Gastrocnemius medialis (tissue), 4 donors: ENCODE measurements around the gene MPDU1. TPM values are rescaled to one million over a fixed set of nuclear protein-coding genes. Genes with fewer than 3 reads are reported as not detected.

Source experiments
- ATAC-seq, 2 donors: fragments of 150-250 bp; one replicate each; pipeline ENCODE4 v1.9.1; 2016
- DNase-seq, 2 donors: peaks; one replicate each; pipeline ENCODE4 v3.0.0-alpha.2; 2019
- H3K27ac ChIP-seq, 4 donors: fragments of 200-600 bp; sonication (generic); 1 replicate in 1 of 4; 2 replicates in 3 of 4; pipeline ENCODE4 v1.5.1; 2016 to 2018; ENCODE audit warnings: mild to moderate bottlenecking in 2 of 4, moderate library complexity in 1 of 4
- H3K27me3 ChIP-seq, 3 donors: fragments of 200-600 bp; sonication (generic) in 2 of 3; 1 replicate in 1 of 3; 2 replicates in 2 of 3; pipeline versions ENCODE4 v1.5.1 to v1.6.0; 2016 to 2019; ENCODE audit warnings: mild to moderate bottlenecking in 1 of 3, moderate library complexity in 1 of 3
- H3K36me3 ChIP-seq, 2 donors: fragments of 200-600 bp; sonication (generic) in 1 of 2; one replicate each; pipeline ENCODE4 v1.5.1; 2017 to 2018
- H3K4me1 ChIP-seq, 2 donors: fragments of 200-600 bp; sonication (generic) in 1 of 2; one replicate each; pipeline ENCODE4 v1.5.1; 2016 to 2017; ENCODE audit warnings: mild to moderate bottlenecking in 2 of 2
- H3K4me3 ChIP-seq, 4 donors: fragments of 200-600 bp; sonication (generic) in 3 of 4; 1 replicate in 1 of 4; 2 replicates in 3 of 4; pipeline ENCODE4 v1.5.1; 2016 to 2019; ENCODE audit warnings: mild to moderate bottlenecking in 2 of 4
- H3K9me3 ChIP-seq, 3 donors: fragments of 200-600 bp; sonication (generic) in 2 of 3; 1 replicate in 1 of 3; 2 replicates in 2 of 3; pipeline ENCODE4 v1.5.1; 2016 to 2019
- POLR2A ChIP-seq, 2 donors: fragments of 450-650 bp; IDR thresholded peaks; one replicate each; pipeline ENCODE4 v1.6.1; 2017; ENCODE audit warnings: antibody characterized with exemption in 2 of 2, mild to moderate bottlenecking in 2 of 2, moderate library complexity in 2 of 2
- in situ Hi-C, 4 donors: fragments of 200-750 bp; cut with MboI; loops; one replicate each; pipeline versions ENCODE4 v1.15.0 to v1.8.0; 2017; ENCODE audit warnings: low sequenced_read_pairs in 4 of 4
- intact Hi-C: fragments of 100-400 bp; cut with DNase I; formaldehyde crosslinking; loops from one replicate; pipeline ENCODE4 v1.15.1; 2023; ENCODE audit warnings: low total_unique reads
- total RNA-seq, 4 donors: library from RNA; depleted of rRNA; stranded (reverse); fragments of >200 nt; gene quantifications; one replicate each; pipeline versions ENCODE4 v1.1.0 to v1.2.3, GENCODE V29; 2016
- TF ChIP-seq, protein P1 (sequence below), 5 experiments: fragments of 450-650 bp in 3 of 5; fragments of 200-600 bp in 2 of 5; sonication (generic) in 2 of 5; IDR thresholded peaks in 4 of 5; conservative IDR thresholded peaks in 1 of 5; 1 replicate in 4 of 5; 2 replicates in 1 of 5; pipeline ENCODE4 v1.5.1; 2016 to 2019; ENCODE audit warnings: antibody characterized with exemption in 5 of 5, mild to moderate bottlenecking in 3 of 5, moderate library complexity in 3 of 5

Gene MPDU1
- total RNA-seq, 4 donors from 2014 or later, result 55.9 to 157 (median 101) TPM

DNA sequence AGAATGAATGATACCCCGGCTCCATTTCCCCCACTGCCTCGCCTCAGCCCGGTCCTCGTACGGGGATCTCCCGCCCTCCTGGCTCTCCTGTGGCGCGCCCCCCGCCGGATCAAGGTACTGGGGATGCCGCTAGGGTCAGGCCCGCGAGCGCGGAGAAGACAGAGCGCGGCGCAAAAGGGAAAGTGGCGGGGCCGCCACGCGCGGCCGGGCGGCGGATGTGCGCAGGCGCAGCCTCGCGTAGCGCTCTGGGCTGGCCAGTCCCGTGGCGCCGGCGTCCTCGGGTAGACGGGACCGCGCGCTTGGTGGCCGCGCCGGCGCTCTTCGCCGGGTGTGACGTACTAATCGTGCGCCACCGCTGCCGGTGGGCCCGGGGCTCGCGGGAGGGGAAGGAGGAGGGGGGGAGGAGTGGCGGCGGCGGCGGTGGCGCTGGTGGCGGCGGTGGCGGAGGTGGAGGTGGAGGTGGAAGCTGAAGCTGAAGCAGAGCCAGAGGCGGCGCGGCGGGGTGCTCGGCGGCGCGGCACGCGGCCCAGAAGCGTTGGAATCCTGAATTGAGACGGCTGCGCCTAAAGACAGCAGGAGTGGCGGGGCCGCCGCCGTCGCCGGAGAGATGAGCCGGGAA, 22.0 kb upstream of the MPDU1 start, which contains the start of gene SENP3:
SENP3 (plus strand) TSS at position 331 of the 619 bp plus-strand sequence. CDS start 1,158 bp downstream, outside the sequence.
- TF ChIP-seq, protein P1, sequence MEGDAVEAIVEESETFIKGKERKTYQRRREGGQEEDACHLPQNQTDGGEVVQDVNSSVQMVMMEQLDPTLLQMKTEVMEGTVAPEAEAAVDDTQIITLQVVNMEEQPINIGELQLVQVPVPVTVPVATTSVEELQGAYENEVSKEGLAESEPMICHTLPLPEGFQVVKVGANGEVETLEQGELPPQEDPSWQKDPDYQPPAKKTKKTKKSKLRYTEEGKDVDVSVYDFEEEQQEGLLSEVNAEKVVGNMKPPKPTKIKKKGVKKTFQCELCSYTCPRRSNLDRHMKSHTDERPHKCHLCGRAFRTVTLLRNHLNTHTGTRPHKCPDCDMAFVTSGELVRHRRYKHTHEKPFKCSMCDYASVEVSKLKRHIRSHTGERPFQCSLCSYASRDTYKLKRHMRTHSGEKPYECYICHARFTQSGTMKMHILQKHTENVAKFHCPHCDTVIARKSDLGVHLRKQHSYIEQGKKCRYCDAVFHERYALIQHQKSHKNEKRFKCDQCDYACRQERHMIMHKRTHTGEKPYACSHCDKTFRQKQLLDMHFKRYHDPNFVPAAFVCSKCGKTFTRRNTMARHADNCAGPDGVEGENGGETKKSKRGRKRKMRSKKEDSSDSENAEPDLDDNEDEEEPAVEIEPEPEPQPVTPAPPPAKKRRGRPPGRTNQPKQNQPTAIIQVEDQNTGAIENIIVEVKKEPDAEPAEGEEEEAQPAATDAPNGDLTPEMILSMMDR (IDR thresholded peaks at IDR 0.05 in 4 of 5, conservative IDR thresholded peaks at IDR 0.05 in 1 of 5), result peak in 1 of 5 experiments; percentile 14
- peak; percentile 76 to 84 for TF ChIP-seq POLR2A (IDR thresholded peaks at IDR 0.05)
- H3K36me3 ChIP-seq, result peaks cover 0 to 39% of the 10 kb centered on the region in 2 donors
- ATAC-seq (peak; percentile 75 to 82), DNase-seq (peak; percentile 84 to 88)
- intact Hi-C loops, result loop anchor here (1.0 to 5.0 kb wide), 13 partner anchors 11 to 281 kb away; partner anchors contain the start of genes CHRNB1, FXR2, KCTD11 and NEURL4
- H3K4me1 ChIP-seq, result peaks cover 48 to 62% of the 10 kb centered on the region in 2 donors
- no peaks in the 10 kb centered on the region for H3K27me3 ChIP-seq
- H3K4me3 ChIP-seq, result peak within 1 kb of the TSS; percentile 87 to 95 (median 88)
- H3K9me3 ChIP-seq, result no peaks in the 10 kb centered on the region
- peak within 1 kb of the TSS; percentile 93 to 96 (median 96) for H3K27ac ChIP-seq
- in situ Hi-C loops, result loop anchor here in 1 of 4 donors (10.0 to 25.0 kb wide), 2 partner anchors 124 to 217 kb away; partner anchors contain the start of genes CHRNB1, FGF11, SPEM2 and SPEM3

DNA sequence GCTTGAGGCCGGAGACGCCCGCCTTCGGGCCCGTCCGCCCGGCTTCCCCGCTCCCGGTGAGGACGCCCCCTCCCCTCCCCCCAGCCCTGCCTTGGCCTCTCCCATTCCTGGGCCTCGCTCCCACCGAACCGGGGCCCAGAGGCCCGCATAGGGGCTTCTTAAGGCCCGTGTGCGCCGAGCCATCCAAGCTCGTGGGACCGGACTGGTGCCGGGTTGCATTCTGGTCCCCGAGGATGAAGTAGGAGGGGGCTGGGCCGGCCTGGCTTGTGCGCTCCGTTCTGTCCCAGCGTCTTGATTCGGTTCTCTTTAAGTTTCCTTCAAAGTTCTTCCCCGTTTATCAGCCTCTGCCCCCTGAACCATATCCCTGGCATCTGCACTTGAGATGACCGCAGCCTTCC, 21.4 kb upstream of the MPDU1 start:
- Histone ChIP-seq H3K36me3 (peaks cover 0 to 44% of the 10 kb centered on the region in 2 donors), H3K4me3 (peak overlapping the region; percentile 87 to 95 (median 88)), H3K27ac (peak overlapping the region; percentile 93 to 96 (median 96)), H3K4me1 (peaks cover 47 to 61% of the 10 kb centered on the region in 2 donors), H3K27me3 (no peaks in the 10 kb centered on the region), H3K9me3 (no peaks in the 10 kb centered on the region)
- in situ Hi-C loops, result loop anchor here in 1 of 4 donors (10.0 to 25.0 kb wide), 2 partner anchors 125 to 217 kb away; partner anchors contain the start of genes CHRNB1, FGF11, SPEM2 and SPEM3
- TF ChIP-seq, protein P1 (IDR thresholded peaks at IDR 0.05 in 4 of 5, conservative IDR thresholded peaks at IDR 0.05 in 1 of 5), result no peak
- no peak for TF ChIP-seq POLR2A (IDR thresholded peaks at IDR 0.05)
- intact Hi-C loops, result loop anchor here (5.0 kb wide), 2 partner anchors 235 to 280 kb away; partner anchors contain the start of gene NEURL4
- no peak for ATAC-seq
- DNase-seq, result no peak

DNA sequence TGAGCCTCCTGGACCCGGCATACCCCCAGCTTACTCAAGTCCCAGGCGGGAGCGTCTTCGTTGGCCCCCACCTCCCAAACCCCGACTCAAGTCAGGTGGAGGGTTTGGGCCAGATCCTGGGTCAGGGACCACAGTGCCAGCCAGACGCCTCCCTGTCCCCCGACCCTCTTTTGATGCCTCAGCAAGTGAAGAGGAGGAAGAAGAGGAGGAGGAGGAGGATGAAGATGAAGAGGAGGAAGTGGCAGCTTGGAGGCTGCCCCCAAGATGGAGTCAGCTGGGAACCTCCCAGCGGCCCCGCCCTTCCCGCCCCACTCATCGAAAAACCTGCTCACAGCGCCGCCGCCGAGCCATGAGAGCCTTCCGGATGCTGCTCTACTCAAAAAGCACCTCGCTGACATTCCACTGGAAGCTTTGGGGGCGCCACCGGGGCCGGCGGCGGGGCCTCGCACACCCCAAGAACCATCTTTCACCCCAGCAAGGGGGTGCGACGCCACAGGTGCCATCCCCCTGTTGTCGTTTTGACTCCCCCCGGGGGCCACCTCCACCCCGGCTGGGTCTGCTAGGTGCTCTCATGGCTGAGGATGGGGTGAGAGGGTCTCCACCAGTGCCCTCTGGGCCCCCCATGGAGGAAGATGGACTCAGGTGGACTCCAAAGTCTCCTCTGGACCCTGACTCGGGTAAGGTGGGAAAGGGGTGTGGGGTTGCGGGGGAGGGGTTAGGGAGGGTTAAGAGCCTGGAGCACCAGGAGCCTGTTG, 20.4 kb upstream of the MPDU1 start:
- in situ Hi-C loops, result loop anchor here in 1 of 4 donors (10.0 to 25.0 kb wide), 2 partner anchors 126 to 218 kb away; partner anchors contain the start of genes CHRNB1, FGF11, SPEM2 and SPEM3
- peaks cover 0 to 48% of the 10 kb centered on the region in 2 donors for H3K36me3 ChIP-seq
- no peak for TF ChIP-seq POLR2A (IDR thresholded peaks at IDR 0.05)
- TF ChIP-seq, protein P1 (IDR thresholded peaks at IDR 0.05 in 4 of 5, conservative IDR thresholded peaks at IDR 0.05 in 1 of 5), result no peak

DNA sequence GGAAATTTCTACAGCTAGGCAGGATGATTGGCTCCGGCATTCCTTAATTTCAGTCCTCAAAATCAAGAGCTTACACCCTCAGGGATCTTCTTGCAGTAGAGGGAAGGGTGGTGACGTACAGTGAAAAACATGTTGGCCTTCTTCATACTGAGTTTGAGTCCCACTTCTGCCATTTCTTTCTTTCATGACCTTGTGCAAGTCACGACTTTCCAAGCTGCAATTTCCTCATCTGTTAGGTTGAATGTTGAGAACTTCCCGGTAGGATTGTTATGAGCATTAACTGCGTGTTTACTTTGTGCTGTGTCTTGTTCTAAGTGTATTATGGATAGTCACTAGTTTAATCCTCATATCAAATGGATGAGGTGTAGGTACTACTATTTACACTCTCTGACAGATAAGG, 14.1 kb upstream of the MPDU1 start:
- Histone ChIP-seq H3K27ac (no peak overlapping the region), H3K9me3 (no peaks in the 10 kb centered on the region), H3K4me3 (no peak overlapping the region), H3K27me3 (no peaks in the 10 kb centered on the region), H3K36me3 (peaks cover 0 to 67% of the 10 kb centered on the region in 2 donors), H3K4me1 (peaks cover 11% of the 10 kb centered on the region in 2 donors)
- ATAC-seq (no peak), DNase-seq (no peak)
- in situ Hi-C loops (loop anchor here in 1 of 4 donors (10.0 to 25.0 kb wide), 2 partner anchors 132 to 225 kb away; partner anchors contain the start of genes CHRNB1, FGF11, SPEM2 and SPEM3), intact Hi-C loops (no loop called here)
- TF ChIP-seq, protein P1 (IDR thresholded peaks at IDR 0.05 in 4 of 5, conservative IDR thresholded peaks at IDR 0.05 in 1 of 5), result no peak
- TF ChIP-seq POLR2A (IDR thresholded peaks at IDR 0.05), result no peak

More for the DNA sequence above, 20.4 kb upstream of the MPDU1 start:
- Histone ChIP-seq H3K27me3 (no peaks in the 10 kb centered on the region), H3K4me3 (peak overlapping the region in 2 of 4 donors; percentile 87 to 95), H3K27ac (peak overlapping the region in 1 of 4 donors; percentile 96), H3K4me1 (peaks cover 37 to 51% of the 10 kb centered on the region in 2 donors), H3K9me3 (no peaks in the 10 kb centered on the region)
- intact Hi-C loops, result loop anchor here (5.0 kb wide), 2 partner anchors 236 to 279 kb away; partner anchors contain the start of gene NEURL4
- no peak for ATAC-seq
- DNase-seq, result no peak
